C4-2B (cell line): Measurements from ENCODE around the gene SKI.

Experiments
- H3K27ac ChIP-seq: fragments of 450-650 bp; 2 replicates; pipeline ENCODE4 v1.5.1; 2017
- CTCF ChIP-seq: fragments of 450-650 bp; conservative IDR thresholded peaks from 2 replicates; pipeline ENCODE4 v1.5.1; 2017; ENCODE audit warnings: mild to moderate bottlenecking
- ZFX ChIP-seq: fragments of 450-650 bp; IDR thresholded peaks from 2 replicates; pipeline ENCODE4 v1.6.1; 2017

SKI gene

GRCh38 chr1:2183937-2184334 is 44.2 kb upstream of the SKI start:
- no peak for TF ChIP-seq ZFX
- no peak for TF ChIP-seq CTCF
- H3K27ac ChIP-seq: no peak overlapping the region

GRCh38 chr1:2184531-2184930 is 43.6 kb upstream of the SKI start:
- no peak overlapping the region for H3K27ac ChIP-seq
- TF ChIP-seq ZFX: no peak
- no peak for TF ChIP-seq CTCF

GRCh38 chr1:2184934-2185333 is 43.2 kb upstream of the SKI start:
- TF ChIP-seq ZFX: no peak
- TF ChIP-seq CTCF: no peak
- no peak overlapping the region for H3K27ac ChIP-seq

- no peak overlapping the region for H3K27ac ChIP-seq
- TF ChIP-seq ZFX (no peak), CTCF (no peak)
These were observed 42.0 kb upstream of the SKI start for GRCh38 chr1:2185880-2186855.

- H3K27ac ChIP-seq: no peak overlapping the region
- TF ChIP-seq CTCF (no peak), ZFX (no peak)
These were observed 41.2 kb upstream of the SKI start for GRCh38 chr1:2186901-2187300.

GRCh38 chr1:2187619-2188018 is 40.5 kb upstream of the SKI start:
- TF ChIP-seq CTCF (no peak), ZFX (no peak)
- no peak overlapping the region for H3K27ac ChIP-seq

- TF ChIP-seq CTCF (no peak), ZFX (no peak)
- peak overlapping the region; percentile 90; the same call in 1 of the 2 replicates for H3K27ac ChIP-seq
These were observed 39.8 kb upstream of the SKI start for GRCh38 chr1:2188336-2188735.
